GM18951 (cell line): ENCODE data around the gene TUG1.

ENCODE experiments used
- POLR2A ChIP-seq: IDR thresholded peaks from 4 replicates; pipeline ENCODE4 v1.6.1; 2011; ENCODE audit warnings: mild to moderate bottlenecking; ENCODE audit not compliant: insufficient read length, insufficient read depth; ENCODE audit errors: extremely low read depth
- in situ Hi-C: fragments of 300-500 bp; cut with MboI; formaldehyde crosslinking; loops from one replicate; pipeline ENCODE4 v1.12.0; 2022; ENCODE audit warnings: low sequenced_read_pairs, mixed read lengths, inconsistent platforms; ENCODE audit not compliant: unreplicated experiment

TUG1 gene

DNA sequence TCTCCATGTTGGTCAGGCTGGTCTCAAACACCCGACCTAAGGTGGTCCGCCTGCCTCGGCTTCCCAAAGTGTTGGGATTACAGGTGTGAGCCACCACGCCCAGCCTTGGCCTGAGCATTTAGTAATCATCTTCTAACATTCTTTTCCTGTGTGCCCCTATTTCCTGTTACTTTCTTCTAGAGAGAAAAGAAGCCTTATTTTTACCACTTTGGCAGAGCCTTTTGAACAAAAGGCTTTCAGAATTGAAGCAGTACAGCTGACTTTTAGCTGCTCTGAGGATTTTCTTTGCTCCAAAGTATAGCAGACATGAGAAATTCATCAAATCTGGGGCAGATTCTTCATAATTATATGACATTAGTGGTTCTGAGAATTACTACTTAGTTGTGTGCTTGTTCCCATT, 13.9 kb upstream of the TUG1 start:
- TF ChIP-seq POLR2A, result no peak
- in situ Hi-C loops, result no loop called here

DNA sequence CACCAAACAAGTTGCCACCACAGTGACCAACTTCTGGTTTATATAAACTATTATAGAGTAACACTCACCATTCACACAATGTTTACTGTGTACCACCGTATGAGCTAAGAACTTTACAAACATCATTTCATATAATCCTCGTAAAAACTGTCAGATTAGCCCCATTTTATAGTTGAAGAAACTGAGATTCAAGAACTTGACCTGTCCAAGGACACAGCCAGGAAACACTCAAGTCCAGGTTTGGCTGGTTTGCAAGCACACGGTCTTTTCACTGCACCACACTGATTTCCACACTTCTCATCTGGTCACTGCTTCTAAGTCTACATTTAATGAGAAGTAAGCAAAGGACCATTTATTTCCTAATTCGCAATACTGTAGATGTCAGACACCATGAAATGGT, 4.2 kb upstream of the TUG1 start:
- no peak for TF ChIP-seq POLR2A
- in situ Hi-C loops, result no loop called here

DNA sequence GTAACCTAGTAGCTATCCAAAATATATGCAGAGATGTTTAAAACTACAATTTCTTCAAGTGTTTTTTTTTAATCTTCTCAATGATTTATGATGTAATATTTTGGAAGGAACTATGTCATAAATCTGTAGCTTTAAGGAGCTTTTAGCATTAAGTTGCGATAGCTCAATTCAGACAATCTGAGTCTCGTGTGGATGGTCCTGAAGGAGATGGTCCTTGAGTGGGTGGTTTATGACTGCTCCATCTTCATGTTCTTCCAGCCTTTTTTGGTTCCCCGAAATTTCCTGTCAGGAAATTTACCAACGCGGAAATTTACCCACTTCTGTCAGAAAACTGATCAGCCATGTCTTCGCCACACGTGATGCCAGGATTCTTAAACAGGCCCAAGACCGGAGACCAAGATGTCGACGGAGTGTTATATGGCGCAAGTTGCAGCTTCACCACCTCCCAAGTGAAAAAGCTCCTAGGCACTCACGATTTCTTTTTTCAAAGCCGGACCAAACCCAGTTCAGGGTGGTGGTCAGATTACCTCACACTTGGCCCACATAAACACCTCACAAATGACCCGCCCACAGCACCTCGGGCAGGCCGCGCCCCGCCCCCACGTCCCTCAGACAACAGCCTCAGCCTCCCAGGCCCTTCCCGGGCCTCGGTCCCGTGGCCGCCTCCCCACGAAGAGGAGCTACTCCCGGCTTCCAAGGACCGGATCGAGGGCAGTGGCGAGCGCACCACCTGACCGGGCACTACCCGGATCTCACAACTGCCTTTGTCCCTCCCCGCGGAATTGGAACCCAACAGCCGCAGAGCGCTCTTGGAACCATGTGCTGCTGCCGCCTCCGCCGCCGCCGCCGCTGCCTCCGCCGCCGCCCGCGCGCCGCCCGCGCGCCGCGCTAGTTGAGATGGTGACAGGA, 796 bp upstream of the TUG1 start, which contains the start of gene MORC2:
TSS of gene MORC2 (minus strand) at position 760 of the 909 bp plus-strand sequence. CDS start 885 bp downstream, outside the sequence.
- no peak for TF ChIP-seq POLR2A
- in situ Hi-C loops, result no loop called here

DNA sequence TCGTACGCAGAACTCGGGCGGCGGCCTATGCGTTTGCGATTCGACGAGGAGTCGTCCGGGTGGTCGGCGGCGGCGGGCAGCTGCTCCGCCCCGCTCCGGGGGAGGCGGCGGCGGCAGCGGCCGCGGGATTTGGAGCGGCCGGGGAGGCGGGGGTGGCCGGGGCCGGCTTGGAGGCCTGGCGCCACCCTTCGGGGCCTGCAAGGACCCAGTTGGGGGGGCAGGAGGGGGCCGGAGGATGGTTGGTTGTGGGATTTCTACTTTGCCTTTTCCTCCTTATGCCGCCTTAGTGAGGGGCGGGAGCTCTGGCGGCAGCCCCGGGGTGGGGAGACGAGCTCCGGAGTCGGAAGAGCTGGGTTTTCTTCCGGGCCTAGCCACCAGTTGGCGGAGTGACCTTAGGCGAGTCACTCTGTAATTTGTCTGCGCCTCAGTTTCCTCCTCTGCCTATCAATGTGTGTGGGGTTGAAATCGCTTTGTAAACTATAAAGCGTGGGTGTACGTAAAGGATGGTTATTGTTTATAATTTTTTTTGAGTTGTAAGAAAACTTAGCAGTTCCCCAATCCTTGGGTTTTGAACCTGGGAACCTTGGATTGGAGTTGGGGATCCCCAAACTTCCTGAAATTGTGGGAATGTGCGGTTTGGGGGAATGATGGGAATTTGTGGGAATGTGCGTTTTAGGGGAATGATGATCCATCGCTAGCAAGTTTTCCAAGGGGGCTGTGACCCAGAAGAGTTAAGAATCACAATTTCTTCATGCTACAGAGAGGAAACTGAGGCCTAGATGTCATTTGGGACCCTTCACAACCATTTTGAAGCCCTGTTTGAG, 679 bp downstream of the TUG1 start:
- in situ Hi-C loops, result no loop called here

DNA sequence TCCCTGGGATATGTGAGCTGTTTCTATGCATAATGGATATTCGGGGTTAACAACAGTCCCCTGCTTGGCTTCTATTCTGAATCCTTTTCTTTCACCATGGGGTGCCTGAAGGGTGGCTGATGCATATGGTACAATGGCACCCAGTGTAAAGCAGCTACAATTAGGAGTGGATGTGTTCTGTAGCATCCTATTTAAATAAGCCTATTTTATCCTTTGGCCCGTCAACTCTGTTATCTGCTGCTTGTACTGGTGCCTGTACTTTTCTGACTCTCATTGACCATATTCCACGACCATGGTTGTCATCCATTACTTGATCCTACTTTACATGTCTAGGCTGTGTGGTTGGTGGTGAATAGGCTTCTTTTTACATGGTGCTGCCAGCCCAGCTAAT, 1.3 kb downstream of the TUG1 start:
- no peak for TF ChIP-seq POLR2A
- in situ Hi-C loops, result no loop called here

More for the DNA sequence above, 679 bp downstream of the TUG1 start:
- TF ChIP-seq POLR2A, result no peak

DNA sequence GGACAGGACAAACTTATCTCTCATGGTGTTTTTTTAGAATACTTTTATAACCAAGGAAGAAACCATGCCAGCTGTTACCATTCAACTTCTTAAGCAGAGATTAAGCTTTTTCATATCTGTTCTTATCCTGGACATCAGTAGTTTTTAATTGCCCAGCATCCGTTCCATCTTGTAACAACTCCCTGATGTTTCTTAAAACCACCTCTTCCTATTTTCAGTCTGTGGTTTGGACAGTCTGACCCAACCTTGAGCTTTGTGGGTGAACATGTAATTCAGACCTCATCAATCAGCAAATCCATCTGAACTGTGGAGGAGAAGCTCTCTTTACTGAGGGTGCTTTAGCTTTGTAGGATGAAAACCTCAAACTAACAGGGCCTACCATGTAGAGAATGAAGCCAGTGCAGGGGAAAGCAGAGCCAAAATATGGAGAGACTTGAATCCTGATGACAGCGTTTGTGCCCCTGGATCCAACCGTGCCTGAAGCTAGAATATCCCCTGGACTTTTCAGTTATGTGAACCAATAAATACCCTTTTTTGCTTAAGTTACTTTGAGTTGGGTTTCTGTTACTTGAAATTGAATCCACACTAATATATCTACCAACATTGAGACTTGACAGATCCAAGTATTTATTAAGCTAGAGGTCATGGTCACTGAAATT, 9.4 kb downstream of the TUG1 start:
- TF ChIP-seq POLR2A, result no peak
- in situ Hi-C loops, result no loop called here

DNA sequence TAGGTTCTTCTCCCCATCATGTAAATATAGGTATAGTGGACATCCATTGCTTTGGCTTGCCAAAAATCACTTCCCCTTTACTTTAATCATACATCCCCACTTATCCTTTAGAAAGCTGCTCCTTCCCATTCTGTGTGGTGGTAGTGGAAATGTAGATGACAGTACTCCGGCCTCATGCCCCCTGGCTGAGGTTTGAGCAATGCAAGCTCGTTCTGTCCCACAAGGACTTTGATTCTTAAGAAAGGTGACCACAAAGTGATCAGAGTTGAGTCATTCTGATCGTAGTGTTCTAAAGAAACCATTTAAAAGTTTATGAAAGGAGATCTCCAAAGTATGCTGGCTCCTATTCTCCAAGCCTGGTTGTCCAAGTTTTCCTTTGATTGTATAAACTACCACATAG, 10.9 kb downstream of the TUG1 start:
- in situ Hi-C loops, result no loop called here
- TF ChIP-seq POLR2A, result no peak

DNA sequence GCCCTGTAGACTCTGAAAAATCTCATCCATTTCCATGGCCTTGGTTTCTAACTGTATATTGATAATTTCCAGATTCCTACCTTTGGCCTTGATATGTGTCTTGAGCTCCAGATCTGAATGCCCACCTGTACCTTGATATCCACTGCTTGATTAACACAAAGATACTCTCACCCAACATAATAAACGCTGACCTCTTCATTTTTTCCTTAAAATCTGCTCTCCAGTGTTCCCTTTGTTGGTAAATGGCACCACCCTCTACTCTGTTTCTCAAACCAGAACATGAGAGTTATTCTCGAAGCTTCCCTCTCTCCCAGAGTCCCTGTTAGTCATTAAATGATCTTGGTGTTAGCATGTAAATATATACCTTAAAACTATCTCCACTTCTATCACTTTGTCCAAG, 13.4 kb downstream of the TUG1 start:
- in situ Hi-C loops, result no loop called here
- TF ChIP-seq POLR2A, result no peak

DNA sequence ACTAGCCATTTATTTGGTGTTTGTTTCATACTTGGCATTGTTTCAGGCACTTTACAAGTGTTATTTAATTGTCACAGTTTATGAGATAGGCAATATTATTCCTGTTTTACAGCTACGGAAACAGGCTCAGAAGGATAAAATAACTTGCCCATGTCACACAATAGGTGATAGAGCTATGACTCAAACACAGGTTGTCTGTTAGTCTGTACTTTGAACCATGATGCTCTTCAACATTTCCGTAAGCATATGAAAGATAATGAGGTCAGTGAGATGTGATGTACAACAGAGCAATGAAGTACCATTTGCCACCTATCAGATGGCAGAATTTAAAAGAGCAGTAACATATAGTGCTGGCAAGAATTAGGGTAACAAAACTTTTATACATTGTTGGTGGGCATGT, 15.3 kb downstream of the TUG1 start:
- TF ChIP-seq POLR2A, result no peak
- in situ Hi-C loops, result no loop called here

DNA sequence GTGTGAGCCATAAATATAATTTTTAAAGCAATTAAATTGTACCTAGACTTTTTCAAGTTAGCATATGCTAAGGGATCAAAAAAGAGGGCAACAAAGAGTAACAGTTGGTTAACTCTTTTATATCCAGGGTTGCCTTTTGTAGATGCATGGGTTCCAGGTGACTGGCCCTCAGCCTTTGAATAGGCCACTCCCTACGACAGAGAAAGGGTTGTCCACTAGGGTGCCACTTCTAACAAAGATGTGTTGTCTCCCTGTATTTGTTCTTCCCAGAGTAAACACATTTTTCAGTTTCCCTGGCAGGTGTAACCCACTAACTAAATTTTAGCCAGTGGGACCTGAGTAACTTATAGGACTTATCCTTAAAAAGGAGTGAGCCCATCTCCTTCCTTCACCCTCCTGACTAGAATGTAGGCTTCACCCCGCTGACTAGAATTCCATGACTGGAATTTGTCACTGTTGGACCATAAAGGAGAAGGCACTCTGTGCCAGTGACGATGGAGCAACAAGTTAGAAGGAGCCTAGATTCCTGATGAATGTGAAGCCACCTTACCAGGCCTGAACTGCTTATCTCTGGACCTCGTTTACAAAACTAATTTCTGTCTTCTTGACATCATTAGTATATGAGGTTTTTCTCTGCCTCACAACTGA, 16.6 kb downstream of the TUG1 start:
- in situ Hi-C loops, result no loop called here
- TF ChIP-seq POLR2A, result no peak

DNA sequence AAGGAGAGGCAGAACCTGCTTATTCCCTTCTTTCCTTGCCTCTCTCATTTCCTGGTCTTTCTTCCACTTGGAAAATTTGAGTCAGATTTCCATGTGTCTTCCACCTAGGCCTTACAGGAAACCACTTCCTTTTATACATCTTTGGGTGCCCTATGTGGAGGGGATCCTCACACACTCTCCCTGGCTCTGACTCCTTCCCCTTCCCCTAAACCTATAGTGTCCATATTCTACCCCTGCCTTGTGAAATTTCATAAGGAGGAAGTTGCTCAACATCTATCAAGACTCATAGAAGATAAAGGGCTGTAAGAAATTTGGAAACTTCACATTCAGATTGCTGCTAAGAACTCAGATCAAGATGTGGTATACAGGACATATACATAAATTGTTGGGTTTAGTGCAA, 20.4 kb downstream of the TUG1 start:
- in situ Hi-C loops, result no loop called here
- no peak for TF ChIP-seq POLR2A

DNA sequence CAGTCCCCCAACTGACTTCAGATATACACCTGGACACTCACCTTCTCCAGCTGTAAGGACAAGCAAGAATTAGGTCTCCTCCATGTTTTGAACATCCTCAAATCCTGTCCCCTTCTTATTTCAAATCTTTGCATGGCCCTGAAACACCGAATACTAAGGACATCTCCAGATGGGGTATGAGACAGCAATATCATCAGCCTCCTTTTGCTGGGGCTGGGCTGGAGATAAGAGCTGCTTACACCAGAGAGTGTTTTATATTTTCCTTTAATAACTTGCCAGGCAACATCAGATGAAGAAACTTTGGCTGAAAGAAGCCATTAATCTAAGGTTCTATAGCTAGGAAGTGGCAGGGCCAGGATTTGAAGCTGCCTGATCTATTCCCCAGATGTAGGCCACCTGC, 21.6 kb downstream of the TUG1 start:
- TF ChIP-seq POLR2A, result no peak

DNA sequence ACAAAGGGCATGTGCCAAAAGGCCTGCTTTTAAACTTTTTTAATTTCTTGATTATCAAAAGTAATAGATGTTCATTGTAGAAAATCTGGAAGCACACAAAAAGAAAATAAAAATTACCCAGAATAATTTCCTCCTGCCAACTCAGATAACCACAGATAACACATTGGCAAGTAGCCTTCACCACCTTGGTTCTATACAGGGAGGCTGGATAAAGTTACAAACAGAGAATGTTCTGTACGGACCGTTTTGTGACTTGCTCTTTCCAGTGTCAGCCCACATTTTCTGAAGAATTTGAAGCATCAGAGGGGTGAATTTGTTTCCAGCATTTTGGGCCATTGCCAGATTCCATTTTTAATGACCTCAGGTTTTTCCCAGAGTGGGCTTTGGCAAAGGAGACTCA, 23.5 kb downstream of the TUG1 start:
- no peak for TF ChIP-seq POLR2A
- in situ Hi-C loops, result no loop called here

More for the DNA sequence above, 21.6 kb downstream of the TUG1 start:
- in situ Hi-C loops, result no loop called here
